Measurements from ENCODE around the gene ACP7. TPM values are rescaled to one million over a fixed set of nuclear protein-coding genes. Genes with fewer than 3 reads are reported as not detected.

Gene ACP7
- total and polyA plus RNA-seq, 2 donors = 0.05 to 0.11 TPM

DNA sequence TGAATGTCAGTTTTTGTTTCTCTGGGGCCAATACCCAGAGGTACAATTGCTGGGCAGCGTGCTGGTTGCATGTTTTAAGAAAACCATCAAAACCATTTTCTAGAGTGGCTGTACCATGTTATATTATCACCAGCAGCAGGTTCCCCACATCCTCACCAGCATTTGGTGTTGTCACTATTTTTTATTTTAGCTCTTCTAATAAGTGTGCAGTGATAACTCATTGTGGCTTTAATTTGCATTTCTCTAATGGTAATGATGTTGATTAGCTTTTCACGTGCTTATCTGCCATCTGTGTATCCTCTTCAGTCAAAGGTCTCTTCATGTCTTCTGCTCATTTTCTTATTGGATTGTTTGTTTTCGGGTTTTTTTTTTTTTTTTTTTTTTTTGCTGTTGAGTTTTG lies 63.3 kb downstream of the ACP7 start:
- no peak overlapping the region for H3K27ac ChIP-seq (ENCODE audit: low read depth)
- WGBS = 95% methylated on average over 3 of the region's 3 CpGs
- H3K36me3 ChIP-seq (ENCODE audit: insufficient read depth) = no peaks in the 10 kb centered on the region

DNA sequence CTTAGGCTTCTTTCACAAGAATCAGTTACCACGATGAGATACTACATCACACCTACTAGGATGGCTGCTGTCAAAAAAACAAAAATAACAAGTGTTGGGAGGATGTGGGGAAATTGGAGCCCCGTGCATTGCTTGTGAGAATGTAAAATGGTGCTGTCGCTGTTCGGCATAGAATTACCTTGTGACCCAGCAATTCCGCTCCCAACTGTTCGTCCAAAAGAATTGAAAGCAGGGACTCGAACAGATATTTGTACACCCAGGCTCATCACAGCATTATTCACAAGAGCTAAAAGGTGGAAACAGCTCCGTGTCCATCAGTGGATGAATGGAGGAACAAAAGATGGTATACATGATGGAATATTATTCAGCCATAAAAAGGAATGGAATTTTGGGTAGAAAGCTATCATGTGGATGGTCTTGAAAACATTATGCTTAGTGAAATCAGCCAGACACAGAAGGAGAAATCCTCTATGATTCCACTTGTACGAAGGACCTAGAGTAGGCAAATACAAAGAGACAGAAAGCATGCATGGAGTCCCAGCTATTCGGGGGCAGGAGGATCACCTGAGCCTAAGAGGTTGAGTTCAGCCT lies 64.9 kb downstream of the ACP7 start:
- Histone ChIP-seq H3K36me3 (ENCODE audit: insufficient read depth) (no peaks in the 10 kb centered on the region), H3K4me3 (ENCODE audit: low read depth, low read length) (no peak overlapping the region), H3K4me1 (ENCODE audit: insufficient read depth) (peaks cover 3% of the 10 kb centered on the region), H3K27ac (ENCODE audit: low read depth) (no peak overlapping the region)
- DNase-seq (ENCODE audit: extremely low spot score) = no peak
- 97% methylated on average over 10 of the region's 10 CpGs for WGBS

More for the DNA sequence above, 63.3 kb downstream of the ACP7 start:
- no peak for DNase-seq (ENCODE audit: extremely low spot score)
- peaks cover 3% of the 10 kb centered on the region for H3K4me1 ChIP-seq (ENCODE audit: insufficient read depth)
- H3K4me3 ChIP-seq (ENCODE audit: low read depth, low read length) = no peak overlapping the region

DNA sequence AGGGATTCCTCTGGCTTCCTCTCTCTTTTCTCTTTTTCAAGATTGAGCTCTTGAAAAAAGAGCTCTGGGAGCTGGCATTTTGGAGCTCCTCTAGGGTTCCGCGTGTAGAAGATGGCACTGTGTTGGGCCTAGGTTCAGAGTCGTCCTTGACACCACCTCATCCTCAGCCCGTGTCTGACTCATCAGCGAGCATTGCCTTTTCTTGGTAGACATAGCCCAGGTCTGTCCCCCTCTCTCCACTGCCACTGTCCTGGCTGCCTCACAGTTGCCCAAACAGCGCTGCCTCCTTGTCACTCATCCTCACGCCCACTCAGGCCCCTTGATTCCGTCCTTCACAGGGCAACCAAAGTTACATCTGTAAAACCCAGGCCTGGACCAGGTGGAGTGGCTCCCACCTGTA lies 66.1 kb downstream of the ACP7 start:
- Histone ChIP-seq H3K27ac (ENCODE audit: low read depth) (no peak overlapping the region), H3K4me1 (ENCODE audit: insufficient read depth) (peaks cover 2% of the 10 kb centered on the region), H3K36me3 (ENCODE audit: insufficient read depth) (no peaks in the 10 kb centered on the region), H3K4me3 (ENCODE audit: low read depth, low read length) (no peak overlapping the region)
- WGBS = 94% methylated on average over 8 of the region's 8 CpGs
- DNase-seq (ENCODE audit: extremely low spot score) = no peak

DNA sequence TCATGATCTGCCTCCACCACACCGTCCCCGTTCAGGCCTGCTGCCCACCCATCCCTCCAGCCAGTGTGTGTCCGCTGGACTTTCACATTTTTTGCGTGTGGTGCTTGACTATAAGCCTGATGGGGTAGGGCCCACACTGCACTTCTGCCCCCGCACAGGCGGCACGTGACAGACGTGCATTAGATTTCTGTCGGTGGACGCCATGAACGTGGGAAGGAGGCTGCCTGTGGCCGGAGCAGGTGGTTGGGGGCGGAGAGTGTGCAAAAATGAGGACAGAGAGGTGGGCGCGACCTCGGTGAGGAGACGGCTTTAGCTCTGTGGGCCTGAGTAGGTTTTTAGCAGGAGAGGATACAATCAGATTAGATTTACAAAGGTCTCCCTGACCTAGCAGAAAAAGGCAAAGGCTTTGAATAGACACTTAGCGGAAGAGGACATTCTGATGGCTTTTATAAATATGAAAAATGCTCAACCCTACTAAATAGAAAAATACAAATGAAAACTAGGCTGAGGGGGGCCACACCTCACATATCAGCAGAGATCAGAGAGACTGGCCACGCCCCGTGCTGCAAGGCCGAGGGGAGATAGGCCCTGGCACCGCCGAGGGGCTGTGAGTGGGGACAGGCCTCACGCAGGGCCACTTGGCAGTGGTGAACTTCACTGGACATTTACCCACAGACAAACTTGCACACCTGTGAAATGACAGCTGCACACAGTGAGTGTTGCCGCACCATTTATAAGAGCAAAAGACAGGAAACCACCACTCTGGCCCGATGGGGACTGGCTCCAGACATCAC lies 66.8 kb downstream of the ACP7 start:
- Histone ChIP-seq H3K4me1 (ENCODE audit: insufficient read depth) (peaks cover 2% of the 10 kb centered on the region), H3K36me3 (ENCODE audit: insufficient read depth) (no peaks in the 10 kb centered on the region), H3K27ac (ENCODE audit: low read depth) (no peak overlapping the region), H3K4me3 (ENCODE audit: low read depth, low read length) (no peak overlapping the region)
- 88% methylated on average over 26 of the region's 26 CpGs for WGBS
- DNase-seq (ENCODE audit: extremely low spot score) = no peak

DNA sequence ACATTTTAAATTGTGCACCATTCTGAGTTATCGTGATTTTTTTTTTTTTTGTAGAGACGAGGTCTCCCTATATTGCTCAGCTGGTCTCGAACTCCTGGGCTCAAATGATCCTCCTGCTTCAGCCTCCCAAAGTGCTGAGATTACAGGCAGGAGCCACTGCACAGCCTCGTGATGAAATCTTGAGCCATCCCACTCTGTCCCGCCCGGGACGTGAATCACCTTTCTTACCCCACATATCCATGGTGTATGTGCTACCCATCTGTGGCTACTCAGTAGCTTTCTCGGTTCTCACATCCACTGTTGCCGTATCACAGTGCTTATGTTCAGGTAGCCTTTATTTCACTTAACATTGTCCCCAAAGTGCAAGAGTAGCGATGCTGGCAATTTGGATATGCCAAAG lies 67.9 kb downstream of the ACP7 start:
- Histone ChIP-seq H3K4me1 (ENCODE audit: insufficient read depth) (peaks cover 5% of the 10 kb centered on the region), H3K27ac (ENCODE audit: low read depth) (no peak overlapping the region), H3K4me3 (ENCODE audit: low read depth, low read length) (no peak overlapping the region), H3K36me3 (ENCODE audit: insufficient read depth) (no peaks in the 10 kb centered on the region)
- DNase-seq (ENCODE audit: extremely low spot score) = no peak
- 94% methylated on average over 10 of the region's 10 CpGs for WGBS

DNA sequence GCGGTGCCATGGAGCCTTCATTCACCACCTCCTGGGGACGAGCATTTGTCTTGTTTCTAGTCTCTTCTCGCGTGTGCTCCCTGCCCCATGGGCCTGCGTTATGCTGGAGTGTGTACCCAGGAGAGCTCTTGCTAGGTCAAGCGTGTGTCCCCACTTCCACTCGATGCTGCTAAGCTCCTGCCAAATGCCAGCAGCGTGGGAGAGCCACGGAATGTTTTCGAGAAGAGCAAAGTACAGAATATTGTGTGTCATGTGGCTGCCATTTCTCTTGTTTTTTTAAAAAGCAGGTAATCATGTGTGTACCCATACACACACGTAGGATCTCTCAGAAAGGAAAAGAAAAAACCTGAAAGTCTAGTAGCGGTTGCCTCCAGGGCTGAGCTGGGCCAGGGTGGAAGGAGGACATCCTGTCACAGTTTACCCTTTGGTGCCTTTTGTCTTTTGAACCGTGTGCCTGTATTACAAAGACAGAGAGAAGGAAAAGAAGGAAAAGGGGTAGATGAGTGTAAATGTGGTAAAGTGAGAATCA lies 70.0 kb downstream of the ACP7 start:
- H3K4me3 ChIP-seq (ENCODE audit: low read depth, low read length) = no peak overlapping the region
- DNase-seq (ENCODE audit: extremely low spot score) = no peak
- WGBS = 86% methylated on average over 13 of the region's 13 CpGs
- peaks cover 5% of the 10 kb centered on the region for H3K4me1 ChIP-seq (ENCODE audit: insufficient read depth)
- no peaks in the 10 kb centered on the region for H3K36me3 ChIP-seq (ENCODE audit: insufficient read depth)
- H3K27ac ChIP-seq (ENCODE audit: low read depth) = no peak overlapping the region

DNA sequence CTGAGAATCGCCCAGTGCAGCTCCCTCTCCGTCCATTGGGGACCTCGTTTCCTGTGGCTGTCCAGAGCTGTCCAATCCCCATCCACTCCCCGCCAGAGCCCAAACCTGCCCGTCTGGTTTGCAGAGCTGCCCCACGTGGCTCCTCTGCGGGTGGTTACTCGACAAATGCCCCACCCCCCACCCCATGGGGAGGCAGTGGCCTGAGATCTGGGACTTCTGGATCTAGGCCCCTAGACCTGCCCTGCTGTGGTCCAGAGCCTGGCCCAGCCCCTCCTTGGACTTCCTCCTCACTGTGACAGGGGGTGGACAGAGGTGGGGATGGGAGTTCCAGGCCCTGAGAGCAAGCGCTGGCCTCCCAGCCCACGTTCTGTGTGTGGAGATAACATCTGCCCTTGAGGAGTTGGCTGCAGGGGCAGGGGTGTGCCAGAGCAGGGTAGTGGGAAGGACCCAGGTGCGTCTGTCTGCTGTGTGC lies 70.5 kb downstream of the ACP7 start:
- 66% methylated on average over 11 of the region's 11 CpGs for WGBS
- peak; percentile 69 for DNase-seq (ENCODE audit: extremely low spot score)
- H3K4me3 ChIP-seq (ENCODE audit: low read depth, low read length) = no peak overlapping the region
- H3K4me1 ChIP-seq (ENCODE audit: insufficient read depth) = peaks cover 5% of the 10 kb centered on the region
- no peaks in the 10 kb centered on the region for H3K36me3 ChIP-seq (ENCODE audit: insufficient read depth)
- no peak overlapping the region for H3K27ac ChIP-seq (ENCODE audit: low read depth)

DNA sequence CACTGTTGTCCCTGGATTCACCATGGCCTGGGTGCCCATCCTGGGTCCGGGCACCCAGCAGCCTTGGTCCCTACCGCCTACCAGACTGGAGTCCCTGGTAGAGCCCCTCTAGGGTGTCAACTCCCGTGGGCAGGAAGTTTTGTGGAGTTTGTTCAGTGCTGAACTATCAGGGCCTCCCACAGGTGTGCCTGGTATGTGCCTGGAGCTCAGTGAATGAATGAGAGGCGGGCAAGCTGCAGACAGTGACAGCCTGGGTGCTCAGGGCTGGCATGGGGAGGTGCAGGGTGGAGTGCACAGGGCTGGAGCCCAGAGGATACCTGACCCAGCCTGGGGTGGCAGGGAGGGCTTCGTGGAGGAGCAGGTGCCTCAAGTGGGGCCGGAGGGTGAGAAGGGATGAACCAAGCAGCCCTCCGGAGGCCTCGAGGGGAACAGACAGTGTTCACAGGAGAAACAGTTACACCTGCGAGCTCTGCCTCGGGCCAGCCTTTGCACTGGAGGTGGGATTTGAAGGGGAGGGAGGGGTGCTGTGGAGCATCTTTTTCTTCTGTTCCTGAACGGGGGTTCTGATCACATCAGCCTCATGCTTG lies 71.0 kb downstream of the ACP7 start:
- Histone ChIP-seq H3K36me3 (ENCODE audit: insufficient read depth) (no peaks in the 10 kb centered on the region), H3K4me3 (ENCODE audit: low read depth, low read length) (no peak overlapping the region), H3K4me1 (ENCODE audit: insufficient read depth) (peaks cover 5% of the 10 kb centered on the region), H3K27ac (ENCODE audit: low read depth) (no peak overlapping the region)
- WGBS = 83% methylated on average over 11 of the region's 11 CpGs
- no peak for DNase-seq (ENCODE audit: extremely low spot score)

DNA sequence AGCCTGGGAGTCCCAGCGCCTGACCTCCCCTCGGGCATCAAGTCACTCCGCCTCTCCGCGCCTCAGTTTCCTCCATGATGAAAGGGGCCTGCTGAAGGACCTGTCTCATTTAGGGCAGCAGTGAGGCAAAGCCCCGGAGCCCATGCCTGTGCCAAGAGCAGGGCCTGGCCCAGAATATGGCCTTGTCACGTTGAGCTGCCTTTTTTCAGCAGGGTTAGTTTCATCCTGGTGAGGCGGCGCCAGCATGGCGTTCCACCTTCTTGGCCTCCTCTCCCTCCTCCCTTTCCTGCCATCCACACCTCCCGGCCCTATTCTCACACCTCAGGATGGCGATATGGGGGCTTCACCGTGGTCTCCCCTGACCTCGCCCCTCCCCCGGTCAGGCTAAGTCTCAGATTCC lies 71.6 kb downstream of the ACP7 start:
- no peak overlapping the region for H3K4me3 ChIP-seq (ENCODE audit: low read depth, low read length)
- 79% methylated on average over 15 of the region's 15 CpGs for WGBS
- no peaks in the 10 kb centered on the region for H3K36me3 ChIP-seq (ENCODE audit: insufficient read depth)
- H3K27ac ChIP-seq (ENCODE audit: low read depth) = no peak overlapping the region
- H3K4me1 ChIP-seq (ENCODE audit: insufficient read depth) = peaks cover 5% of the 10 kb centered on the region
- DNase-seq (ENCODE audit: extremely low spot score) = no peak

DNA sequence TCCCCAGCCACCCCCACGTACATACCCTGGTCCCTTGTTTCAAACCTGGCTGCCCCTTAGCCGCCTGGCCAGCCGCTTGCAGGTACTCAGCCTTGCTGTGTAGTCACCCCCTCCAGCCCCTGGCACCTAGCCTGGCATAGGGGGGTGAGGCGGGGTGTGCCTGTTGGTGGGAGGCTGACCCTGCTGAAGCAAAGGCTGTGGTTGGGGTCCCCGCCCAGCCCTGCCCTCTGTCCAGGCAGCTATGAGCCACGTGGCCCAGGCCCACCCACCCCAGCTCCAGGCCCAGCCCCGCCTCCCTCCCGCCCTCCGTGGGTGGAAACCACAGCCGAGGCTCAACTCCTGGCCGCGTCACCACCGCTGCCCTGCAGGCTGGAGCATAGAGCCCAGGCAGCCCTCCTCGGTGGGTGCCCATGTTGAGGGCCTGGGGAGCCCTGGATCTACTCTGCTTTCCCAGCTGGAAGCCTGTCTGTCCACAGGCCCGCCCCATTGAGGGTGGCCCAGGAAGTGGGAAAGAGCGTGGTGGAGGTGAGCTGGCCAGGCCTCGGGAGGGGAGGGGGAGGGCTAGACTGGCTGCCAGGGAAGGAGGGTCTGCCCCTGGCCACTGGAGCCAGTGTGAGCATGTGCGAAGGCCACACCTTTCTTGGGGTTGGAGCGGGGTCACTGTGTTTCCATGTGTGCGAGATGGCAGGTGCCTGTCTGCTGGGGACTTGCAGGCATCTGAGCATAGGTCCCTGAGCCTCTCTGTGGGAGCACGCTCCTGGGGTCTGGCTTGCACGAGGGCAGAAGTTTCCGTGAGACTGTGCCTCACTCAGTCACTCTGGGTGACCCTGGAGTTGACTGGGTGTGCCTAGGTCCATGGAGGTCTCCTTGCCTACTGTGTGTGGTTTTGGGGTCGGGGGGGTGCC lies 72.4 kb downstream of the ACP7 start:
- no peaks in the 10 kb centered on the region for H3K36me3 ChIP-seq (ENCODE audit: insufficient read depth)
- H3K27ac ChIP-seq (ENCODE audit: low read depth) = no peak overlapping the region
- H3K4me1 ChIP-seq (ENCODE audit: insufficient read depth) = peaks cover 5% of the 10 kb centered on the region
- WGBS = 31% methylated on average over 24 of the region's 24 CpGs
- no peak overlapping the region for H3K4me3 ChIP-seq (ENCODE audit: low read depth, low read length)
- DNase-seq (ENCODE audit: extremely low spot score) = no peak

DNA sequence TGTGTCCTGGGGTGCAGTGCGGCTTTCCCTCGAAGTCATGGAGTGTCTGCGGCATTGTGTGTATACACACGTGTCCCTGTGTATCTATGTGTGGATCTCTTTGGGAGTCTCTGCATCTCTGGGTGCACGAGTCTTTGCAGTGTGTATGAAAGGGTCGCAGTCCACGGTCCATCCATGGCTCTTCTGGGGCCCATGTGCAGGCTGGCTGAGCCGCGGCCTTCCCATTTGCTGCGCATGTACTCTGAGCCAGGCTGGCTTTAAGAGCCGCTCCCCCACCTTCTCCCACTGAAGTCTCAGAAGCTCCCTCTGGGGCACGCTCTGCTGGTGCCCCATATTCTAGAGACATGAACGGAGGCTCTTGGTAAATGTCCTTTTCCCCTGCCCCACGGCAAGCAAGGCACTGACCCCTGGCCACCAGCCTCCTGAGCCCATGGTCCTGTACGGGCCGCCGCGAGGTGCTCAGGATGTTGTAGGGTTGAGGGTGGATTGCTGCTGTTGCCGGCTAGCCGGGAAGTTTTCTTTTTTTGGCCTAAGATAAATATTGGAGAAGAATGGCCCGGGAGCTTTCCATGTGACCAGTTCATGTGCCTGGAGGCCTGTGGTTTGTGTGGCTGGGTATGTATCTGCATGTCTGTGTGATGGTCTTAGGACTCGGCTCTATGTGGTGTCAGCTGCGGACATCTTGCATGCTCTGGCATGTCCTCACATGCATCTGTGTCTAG lies 73.3 kb downstream of the ACP7 start:
- WGBS = 49% methylated on average over 23 of the region's 23 CpGs
- peaks cover 5% of the 10 kb centered on the region for H3K4me1 ChIP-seq (ENCODE audit: insufficient read depth)
- DNase-seq (ENCODE audit: extremely low spot score) = no peak
- no peak overlapping the region for H3K4me3 ChIP-seq (ENCODE audit: low read depth, low read length)
- H3K36me3 ChIP-seq (ENCODE audit: insufficient read depth) = no peaks in the 10 kb centered on the region
- H3K27ac ChIP-seq (ENCODE audit: low read depth) = no peak overlapping the region

DNA sequence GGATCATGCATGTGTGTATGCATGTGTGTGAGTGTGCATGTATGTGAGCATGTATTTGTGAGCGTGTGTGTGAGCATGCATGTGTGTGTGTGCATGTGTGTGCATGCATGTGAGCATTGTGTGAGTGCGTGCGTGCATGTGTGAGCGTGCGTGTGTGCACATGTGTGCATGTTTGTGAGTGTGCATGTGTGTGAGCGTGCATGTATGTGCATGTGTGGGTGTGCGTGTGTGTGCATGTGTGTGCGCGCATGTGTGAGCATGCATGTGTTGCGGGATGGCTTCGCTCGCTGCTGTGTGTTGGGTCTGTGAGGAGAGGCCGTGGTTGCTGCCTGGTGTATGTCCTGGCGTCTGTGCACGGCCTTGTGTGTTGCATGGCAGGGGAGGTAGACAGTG lies 73.8 kb downstream of the ACP7 start:
- peaks cover 5% of the 10 kb centered on the region for H3K4me1 ChIP-seq (ENCODE audit: insufficient read depth)
- no peak overlapping the region for H3K4me3 ChIP-seq (ENCODE audit: low read depth, low read length)
- H3K27ac ChIP-seq (ENCODE audit: low read depth) = no peak overlapping the region
- DNase-seq (ENCODE audit: extremely low spot score) = no peak
- no peaks in the 10 kb centered on the region for H3K36me3 ChIP-seq (ENCODE audit: insufficient read depth)
- 94% methylated on average over 15 of the region's 15 CpGs for WGBS

Data from urinary bladder (tissue), 4 donors.